Measurements from ENCODE around the gene PLCXD3.
"Not testable (repeated sequence)": the region's sequence is repeated elsewhere in the genome, so short reads cannot be mapped to it uniquely, and the experiment has no call there.

Gene PLCXD3

DNA sequence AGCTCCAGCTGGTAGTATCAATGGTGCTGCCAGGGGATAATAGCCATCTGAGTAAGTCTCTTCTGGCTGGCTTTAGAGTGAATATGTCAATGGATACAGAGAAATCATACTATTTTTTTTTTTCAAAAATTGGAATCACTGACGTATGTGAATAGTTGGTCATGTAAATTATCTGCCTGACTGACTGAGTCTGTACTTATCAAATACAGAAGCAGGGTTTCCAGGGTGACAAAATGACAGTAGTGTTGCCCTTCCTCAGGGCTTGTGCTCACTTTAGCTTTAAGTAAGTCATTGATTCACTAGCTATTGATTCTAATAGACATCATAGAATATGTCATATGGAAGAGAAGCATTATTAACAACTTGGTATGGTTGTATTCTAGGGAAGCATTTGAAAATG, 171.1 kb downstream of the PLCXD3 start:
- no peak for DNase-seq

DNA sequence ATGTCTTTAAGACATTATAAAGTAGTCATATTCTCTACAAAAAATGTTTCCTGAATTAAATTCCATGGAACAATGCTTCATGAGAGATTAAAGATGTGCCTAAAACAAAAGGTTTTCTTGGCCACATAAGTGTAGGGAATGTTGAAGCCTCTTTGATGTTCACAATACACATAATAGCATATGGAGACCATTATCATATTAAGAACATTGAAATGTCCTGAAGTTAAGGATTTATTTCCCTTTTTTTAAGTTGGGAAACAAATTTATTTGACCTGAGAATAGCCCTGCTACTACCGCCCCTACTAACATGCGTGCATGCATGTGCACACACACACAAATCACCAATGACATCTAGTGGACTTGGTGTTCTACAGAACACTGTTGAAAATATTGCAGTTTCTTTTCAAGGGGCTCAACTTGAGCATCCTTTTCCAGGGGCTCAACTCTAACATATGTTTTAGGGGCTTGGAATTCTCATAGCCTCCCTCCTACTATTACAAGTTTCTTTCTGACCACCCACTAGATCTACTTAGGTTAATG, 172.2 kb downstream of the PLCXD3 start:
- DNase-seq: no peak

- no peak for DNase-seq
These were observed 172.7 kb downstream of the PLCXD3 start for GRCh38 chr5:41337724-41338123.

- DNase-seq: no peak
These were observed 173.2 kb downstream of the PLCXD3 start for GRCh38 chr5:41337216-41337615.

- DNase-seq: no peak
These were observed 173.9 kb downstream of the PLCXD3 start for GRCh38 chr5:41336471-41336870.

DNA sequence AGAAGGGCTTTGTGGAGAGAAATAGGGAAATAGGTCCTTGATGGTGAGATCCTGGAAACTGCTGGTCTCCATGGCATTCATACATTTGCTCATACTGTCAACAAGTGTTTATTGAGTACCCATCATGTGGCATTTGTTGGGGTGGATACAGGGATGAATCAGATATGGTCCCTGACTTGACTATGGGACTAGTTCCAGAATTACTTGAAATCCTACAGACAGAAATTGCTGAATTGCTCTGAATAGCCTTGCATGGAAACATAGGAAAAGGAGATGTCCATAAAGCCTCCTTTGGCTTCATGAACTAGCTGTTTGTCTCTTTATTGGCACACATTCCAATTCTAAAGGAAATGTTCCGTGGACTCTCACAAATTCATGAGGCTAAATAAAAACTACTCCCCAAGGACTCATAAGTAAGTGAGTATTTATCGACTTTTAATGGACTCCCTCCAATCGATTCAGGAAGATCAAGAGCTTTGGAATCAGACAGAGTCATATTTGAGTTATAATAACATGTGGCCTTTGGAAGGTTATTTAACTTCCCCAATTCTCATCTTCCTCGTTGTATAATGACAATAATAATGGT, 174.7 kb downstream of the PLCXD3 start:
- DNase-seq: no peak

GRCh38 chr5:41334758-41335157, 175.6 kb downstream of the PLCXD3 start:
- no peak for DNase-seq

GRCh38 chr5:41334221-41334620, 176.2 kb downstream of the PLCXD3 start:
- DNase-seq: no peak

- DNase-seq: no peak
These were observed 185.3 kb downstream of the PLCXD3 start for GRCh38 chr5:41325074-41325473.

- DNase-seq: not testable (repeated sequence)
These were observed 187.6 kb downstream of the PLCXD3 start for GRCh38 chr5:41322826-41323225.

- no peak for DNase-seq
These were observed 197.8 kb downstream of the PLCXD3 start for GRCh38 chr5:41312478-41313060.

DNA sequence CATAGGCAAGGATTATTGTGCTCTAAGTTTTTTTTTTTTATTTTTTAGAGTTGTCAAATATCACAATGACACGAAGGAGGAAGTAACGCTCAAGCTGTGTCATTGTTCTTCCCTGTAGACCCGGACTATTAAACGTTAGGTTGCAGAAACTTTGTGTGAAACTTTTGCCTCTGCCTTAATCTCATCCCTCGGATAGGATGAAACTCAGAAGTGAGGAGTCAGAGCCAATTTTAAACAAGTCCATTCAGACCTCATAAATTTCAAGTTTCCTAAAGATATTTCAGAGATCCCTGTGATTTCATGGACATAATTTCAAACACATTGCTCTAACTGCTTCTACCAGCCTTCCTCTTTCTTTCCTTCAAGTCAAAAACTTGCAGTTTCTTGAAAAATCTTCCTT, 198.3 kb downstream of the PLCXD3 start:
- no peak for DNase-seq

DNA sequence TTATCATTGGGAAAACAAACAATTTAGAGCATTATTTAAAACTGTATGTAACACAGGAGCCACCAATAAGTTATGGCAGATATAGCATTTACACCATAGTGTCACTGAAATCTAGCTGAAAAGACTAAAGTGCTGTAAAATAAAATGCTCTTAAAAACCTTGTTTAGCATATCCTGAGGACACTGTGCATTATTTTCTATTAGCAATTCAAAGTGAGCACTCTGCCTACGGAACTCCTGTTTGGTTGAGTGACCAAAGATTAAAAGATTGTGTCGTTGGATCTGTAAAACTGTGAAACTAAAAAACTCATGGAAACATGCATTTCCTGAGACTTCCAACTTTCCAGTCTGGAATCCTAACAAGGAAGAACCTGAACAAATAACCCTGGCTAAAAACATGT, 201.1 kb downstream of the PLCXD3 start:
- DNase-seq: no peak

DNA sequence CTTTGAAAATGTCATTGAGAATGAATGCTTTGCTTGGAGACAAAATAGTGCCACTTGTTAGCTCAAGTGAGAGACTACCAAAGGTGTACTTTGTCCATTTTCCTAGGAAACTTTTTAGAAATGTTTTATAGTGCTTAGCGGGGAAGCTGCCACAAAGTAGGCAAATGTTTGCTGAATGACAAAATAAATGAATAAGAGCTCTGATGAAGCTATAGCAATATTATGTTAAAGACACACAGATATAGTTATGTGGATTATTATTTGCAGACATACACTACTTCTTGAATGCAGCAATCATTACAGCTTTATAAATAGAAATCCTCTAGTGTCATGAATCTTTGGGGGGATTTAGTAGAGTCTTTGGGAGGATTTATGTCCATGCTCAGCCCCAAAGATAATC, 204.4 kb downstream of the PLCXD3 start:
- DNase-seq: no peak

- no peak for DNase-seq
These were observed 205.3 kb downstream of the PLCXD3 start for GRCh38 chr5:41305056-41305455.

GRCh38 chr5:41296066-41296465, 214.3 kb downstream of the PLCXD3 start:
- DNase-seq: no peak

- no peak for DNase-seq
These were observed 219.1 kb downstream of the PLCXD3 start for GRCh38 chr5:41291323-41291722.

- no peak for DNase-seq
These were observed 219.6 kb downstream of the PLCXD3 start for GRCh38 chr5:41290810-41291209.

DNA sequence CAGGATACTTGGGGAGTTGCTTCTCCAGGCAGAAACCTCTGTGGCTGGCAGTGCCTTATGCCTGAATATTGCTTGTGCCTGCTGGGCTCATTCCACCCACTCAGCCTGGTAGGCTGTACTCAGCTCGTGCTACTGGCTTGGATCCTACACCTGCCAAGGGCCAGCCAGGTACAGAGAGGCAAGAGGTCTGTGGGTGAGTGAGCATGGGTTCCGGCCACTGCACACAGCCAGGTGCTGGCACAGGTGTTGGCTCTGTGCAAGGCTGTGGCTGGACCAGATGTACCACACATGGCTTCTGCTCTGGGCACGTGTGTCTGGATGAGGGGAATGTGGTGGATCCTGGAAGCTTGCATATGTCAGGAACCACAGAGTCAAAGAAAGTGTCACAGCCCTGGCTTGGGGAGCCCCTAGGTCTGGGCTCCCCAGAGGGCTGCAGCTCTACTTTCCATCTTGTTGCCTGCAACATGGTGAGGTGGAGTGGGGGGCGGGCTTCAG, 220.4 kb downstream of the PLCXD3 start:
- DNase-seq: no peak

- DNase-seq: no peak
These were observed 223.7 kb downstream of the PLCXD3 start for GRCh38 chr5:41286696-41287095.

GRCh38 chr5:41286165-41286564, 224.2 kb downstream of the PLCXD3 start:
- DNase-seq: no peak

- DNase-seq: no peak
These were observed 225.5 kb downstream of the PLCXD3 start for GRCh38 chr5:41284938-41285337.

DNA sequence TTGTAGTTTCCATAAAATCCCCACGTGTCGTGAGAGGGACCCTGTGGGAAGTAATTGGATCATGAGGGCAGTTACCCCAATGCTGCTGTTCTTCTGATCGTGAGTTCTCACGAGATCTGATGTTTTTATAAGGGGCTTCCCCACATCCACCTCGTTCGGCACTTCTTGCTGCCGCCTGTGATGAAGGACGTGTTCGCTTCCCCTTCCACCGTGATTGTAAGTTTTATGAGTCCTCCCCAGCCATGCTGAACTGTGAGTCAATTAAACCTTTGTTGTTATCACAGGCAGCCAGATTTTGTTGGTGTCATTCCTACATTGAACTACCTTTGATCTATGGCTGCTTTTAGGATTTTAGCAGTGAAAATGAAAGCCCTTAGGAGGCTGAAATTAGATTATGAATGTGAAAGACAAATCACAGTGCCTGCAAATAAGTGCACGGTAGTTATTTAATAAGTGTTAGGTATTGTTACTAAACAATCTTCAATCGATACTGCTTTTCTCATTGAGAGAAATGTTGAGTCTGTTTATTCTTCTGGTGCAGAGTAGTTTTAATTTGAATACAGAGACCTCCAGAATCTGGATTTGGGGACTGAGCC, 229.1 kb downstream of the PLCXD3 start:
- DNase-seq: no peak

DNA sequence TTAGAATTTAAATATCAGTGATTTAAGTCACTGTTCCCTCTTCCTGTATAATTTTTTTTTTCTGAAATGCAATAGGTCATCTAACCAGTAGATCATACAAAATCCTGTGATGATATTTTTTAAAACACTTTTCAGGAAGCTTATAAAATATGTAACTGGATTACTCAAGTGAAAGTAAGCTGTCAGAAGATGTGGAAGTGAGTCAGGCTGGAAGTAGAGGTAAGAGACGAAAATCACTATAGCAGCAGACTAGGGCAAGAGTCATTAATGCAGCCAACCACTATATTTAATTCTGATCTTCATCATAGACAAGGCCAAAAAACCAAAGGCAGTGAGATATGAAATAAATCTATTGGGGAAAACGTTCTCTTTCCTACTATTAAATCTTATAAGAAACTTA, 231.4 kb downstream of the PLCXD3 start:
- no peak for DNase-seq
